ENCODE data around the gene TCF7.

TCF7 gene

GRCh38 chr5:134123360-134123759, 8.9 kb downstream of the TCF7 start:
- H3K27ac ChIP-seq (ENCODE audit: low read length) = no peak overlapping the region
- no peaks in the 10 kb centered on the region; the same call in 1 of the 2 replicates for H3K4me1 ChIP-seq (ENCODE audit: control insufficient read depth, insufficient read depth, low read length)
- no peak overlapping the region for H3K4me3 ChIP-seq (ENCODE audit: low read length)
- H3K9me3 ChIP-seq (ENCODE audit: control insufficient read depth, insufficient read depth, low read length) = no peaks in the 10 kb centered on the region
- no peaks in the 10 kb centered on the region; the same call in 1 of the 2 replicates for H3K36me3 ChIP-seq (ENCODE audit: control insufficient read depth, insufficient read depth, low read length)
- WGBS (ENCODE audit: insufficient coverage, insufficient read length) = no CpG with 5 or more reads among the region's 6 CpGs
- no peak for DNase-seq (ENCODE audit: low read depth, low spot score)
- H3K27me3 ChIP-seq (ENCODE audit: control insufficient read depth, insufficient read depth, low read length) = no peaks in the 10 kb centered on the region

GRCh38 chr5:134124289-134125038, 10.0 kb downstream of the TCF7 start:
- Histone ChIP-seq H3K27ac (ENCODE audit: low read length) (no peak overlapping the region), H3K4me3 (ENCODE audit: low read length) (no peak overlapping the region), H3K9me3 (ENCODE audit: control insufficient read depth, insufficient read depth, low read length) (no peaks in the 10 kb centered on the region), H3K27me3 (ENCODE audit: control insufficient read depth, insufficient read depth, low read length) (no peaks in the 10 kb centered on the region), H3K4me1 (ENCODE audit: control insufficient read depth, insufficient read depth, low read length) (no peaks in the 10 kb centered on the region; the same call in 1 of the 2 replicates), H3K36me3 (ENCODE audit: control insufficient read depth, insufficient read depth, low read length) (no peaks in the 10 kb centered on the region; the same call in 1 of the 2 replicates)
- WGBS (ENCODE audit: insufficient coverage, insufficient read length) = no CpG with 5 or more reads among the region's 8 CpGs
- DNase-seq (ENCODE audit: low read depth, low spot score) = no peak

GRCh38 chr5:134125039-134126015, 10.8 kb downstream of the TCF7 start:
- no peak for DNase-seq (ENCODE audit: low read depth, low spot score)
- Histone ChIP-seq H3K27me3 (ENCODE audit: control insufficient read depth, insufficient read depth, low read length) (no peaks in the 10 kb centered on the region), H3K4me1 (ENCODE audit: control insufficient read depth, insufficient read depth, low read length) (no peaks in the 10 kb centered on the region; the same call in 1 of the 2 replicates), H3K4me3 (ENCODE audit: low read length) (no peak overlapping the region), H3K36me3 (ENCODE audit: control insufficient read depth, insufficient read depth, low read length) (peaks cover 2% of the 10 kb centered on the region; the same call in 1 of the 2 replicates), H3K27ac (ENCODE audit: low read length) (no peak overlapping the region), H3K9me3 (ENCODE audit: control insufficient read depth, insufficient read depth, low read length) (no peaks in the 10 kb centered on the region)
- WGBS (ENCODE audit: insufficient coverage, insufficient read length) = no CpG with 5 or more reads among the region's 14 CpGs

GRCh38 chr5:134127376-134127861, 12.9 kb downstream of the TCF7 start:
- H3K27me3 ChIP-seq (ENCODE audit: control insufficient read depth, insufficient read depth, low read length) = no peaks in the 10 kb centered on the region
- no CpG with 5 or more reads among the region's 15 CpGs for WGBS (ENCODE audit: insufficient coverage, insufficient read length)
- no peak for DNase-seq (ENCODE audit: low read depth, low spot score)
- no peaks in the 10 kb centered on the region for H3K9me3 ChIP-seq (ENCODE audit: control insufficient read depth, insufficient read depth, low read length)
- no peaks in the 10 kb centered on the region; the same call in 1 of the 2 replicates for H3K4me1 ChIP-seq (ENCODE audit: control insufficient read depth, insufficient read depth, low read length)
- H3K36me3 ChIP-seq (ENCODE audit: control insufficient read depth, insufficient read depth, low read length) = peaks cover 2% of the 10 kb centered on the region; the same call in 1 of the 2 replicates
- no peak overlapping the region for H3K4me3 ChIP-seq (ENCODE audit: low read length)
- H3K27ac ChIP-seq (ENCODE audit: low read length) = no peak overlapping the region

GRCh38 chr5:134127988-134128647, 13.6 kb downstream of the TCF7 start:
- H3K4me1 ChIP-seq (ENCODE audit: control insufficient read depth, insufficient read depth, low read length) = no peaks in the 10 kb centered on the region; the same call in 1 of the 2 replicates
- H3K9me3 ChIP-seq (ENCODE audit: control insufficient read depth, insufficient read depth, low read length) = no peaks in the 10 kb centered on the region
- H3K27ac ChIP-seq (ENCODE audit: low read length) = no peak overlapping the region
- no peak overlapping the region for H3K4me3 ChIP-seq (ENCODE audit: low read length)
- no peaks in the 10 kb centered on the region for H3K27me3 ChIP-seq (ENCODE audit: control insufficient read depth, insufficient read depth, low read length)
- no peak for DNase-seq (ENCODE audit: low read depth, low spot score)
- H3K36me3 ChIP-seq (ENCODE audit: control insufficient read depth, insufficient read depth, low read length) = peaks cover 2% of the 10 kb centered on the region; the same call in 1 of the 2 replicates
- WGBS (ENCODE audit: insufficient coverage, insufficient read length) = no CpG with 5 or more reads among the region's 18 CpGs

DNA sequence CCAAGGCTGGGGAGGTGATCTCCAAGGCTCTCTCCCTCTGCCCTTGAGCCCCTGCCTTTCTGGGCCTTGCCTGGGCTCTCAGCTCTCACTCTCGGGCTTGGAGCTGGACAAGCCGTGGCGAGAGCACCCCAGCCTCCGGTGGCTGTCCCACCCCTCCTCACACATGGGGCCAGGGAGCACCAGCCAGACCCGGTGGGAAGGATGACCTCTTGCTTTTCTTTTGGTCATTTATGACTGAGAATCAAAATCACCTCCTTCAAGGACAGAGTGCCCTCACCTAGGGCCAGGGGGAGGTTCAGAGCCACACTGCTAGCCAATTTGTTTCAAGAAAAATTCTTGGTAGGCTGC, 14.1 kb downstream of the TCF7 start:
- WGBS (ENCODE audit: insufficient coverage, insufficient read length) = no CpG with 5 or more reads among the region's 5 CpGs
- H3K27ac ChIP-seq (ENCODE audit: low read length) = no peak overlapping the region
- H3K36me3 ChIP-seq (ENCODE audit: control insufficient read depth, insufficient read depth, low read length) = peaks cover 2% of the 10 kb centered on the region; the same call in 1 of the 2 replicates
- H3K9me3 ChIP-seq (ENCODE audit: control insufficient read depth, insufficient read depth, low read length) = no peaks in the 10 kb centered on the region
- no peaks in the 10 kb centered on the region for H3K27me3 ChIP-seq (ENCODE audit: control insufficient read depth, insufficient read depth, low read length)
- no peaks in the 10 kb centered on the region; the same call in 1 of the 2 replicates for H3K4me1 ChIP-seq (ENCODE audit: control insufficient read depth, insufficient read depth, low read length)
- DNase-seq (ENCODE audit: low read depth, low spot score) = no peak
- H3K4me3 ChIP-seq (ENCODE audit: low read length) = no peak overlapping the region

GRCh38 chr5:134129411-134130238, 15.1 kb downstream of the TCF7 start:
- no peaks in the 10 kb centered on the region; the same call in 1 of the 2 replicates for H3K4me1 ChIP-seq (ENCODE audit: control insufficient read depth, insufficient read depth, low read length)
- no peak overlapping the region for H3K27ac ChIP-seq (ENCODE audit: low read length)
- H3K36me3 ChIP-seq (ENCODE audit: control insufficient read depth, insufficient read depth, low read length) = peaks cover 2% of the 10 kb centered on the region; the same call in 1 of the 2 replicates
- no peaks in the 10 kb centered on the region for H3K9me3 ChIP-seq (ENCODE audit: control insufficient read depth, insufficient read depth, low read length)
- no peak overlapping the region for H3K4me3 ChIP-seq (ENCODE audit: low read length)
- DNase-seq (ENCODE audit: low read depth, low spot score) = no peak
- WGBS (ENCODE audit: insufficient coverage, insufficient read length) = no CpG with 5 or more reads among the region's 25 CpGs
- no peaks in the 10 kb centered on the region for H3K27me3 ChIP-seq (ENCODE audit: control insufficient read depth, insufficient read depth, low read length)

- H3K27me3 ChIP-seq (ENCODE audit: control insufficient read depth, insufficient read depth, low read length) = no peaks in the 10 kb centered on the region
- H3K36me3 ChIP-seq (ENCODE audit: control insufficient read depth, insufficient read depth, low read length) = peaks cover 2% of the 10 kb centered on the region; the same call in 1 of the 2 replicates
- H3K27ac ChIP-seq (ENCODE audit: low read length) = no peak overlapping the region
- no peaks in the 10 kb centered on the region for H3K9me3 ChIP-seq (ENCODE audit: control insufficient read depth, insufficient read depth, low read length)
- no peak for DNase-seq (ENCODE audit: low read depth, low spot score)
- no peak overlapping the region for H3K4me3 ChIP-seq (ENCODE audit: low read length)
- no peaks in the 10 kb centered on the region; the same call in 1 of the 2 replicates for H3K4me1 ChIP-seq (ENCODE audit: control insufficient read depth, insufficient read depth, low read length)
- WGBS (ENCODE audit: insufficient coverage, insufficient read length) = no CpG with 5 or more reads among the region's 8 CpGs
These were observed 15.9 kb downstream of the TCF7 start for GRCh38 chr5:134130239-134130945.

GRCh38 chr5:134131165-134131564, 16.7 kb downstream of the TCF7 start:
- no peaks in the 10 kb centered on the region for H3K9me3 ChIP-seq (ENCODE audit: control insufficient read depth, insufficient read depth, low read length)
- H3K4me3 ChIP-seq (ENCODE audit: low read length) = no peak overlapping the region
- no peak overlapping the region for H3K27ac ChIP-seq (ENCODE audit: low read length)
- H3K4me1 ChIP-seq (ENCODE audit: control insufficient read depth, insufficient read depth, low read length) = no peaks in the 10 kb centered on the region; the same call in 1 of the 2 replicates
- no peaks in the 10 kb centered on the region for H3K27me3 ChIP-seq (ENCODE audit: control insufficient read depth, insufficient read depth, low read length)
- H3K36me3 ChIP-seq (ENCODE audit: control insufficient read depth, insufficient read depth, low read length) = peaks cover 2% of the 10 kb centered on the region; the same call in 1 of the 2 replicates
- DNase-seq (ENCODE audit: low read depth, low spot score) = no peak
- WGBS (ENCODE audit: insufficient coverage, insufficient read length) = no CpG with 5 or more reads among the region's 3 CpGs
